SK-N-SH treated with all-trans-retinoic acid at 6 μM for 48 hours (cell line): ENCODE data around the gene SBDS.

Source experiments
- BACH2 ChIP-seq: fragments of 250-450 bp; sonication (Bioruptor Pico); IDR thresholded peaks from 2 replicates; pipeline ENCODE4 v1.9.0; 2021; ENCODE audit warnings: mild to moderate bottlenecking, borderline replicate concordance
- PPARA ChIP-seq: fragments of 250-450 bp; sonication (Bioruptor Pico); IDR thresholded peaks from 2 replicates; pipeline ENCODE4 v1.5.0; 2020; ENCODE audit warnings: mild to moderate bottlenecking, borderline replicate concordance
- RARB ChIP-seq: fragments of 250-450 bp; sonication (Bioruptor Pico); IDR thresholded peaks from 2 replicates; pipeline ENCODE4 v1.8.0; 2021; ENCODE audit warnings: mild to moderate bottlenecking, moderate library complexity
- ZFP30 ChIP-seq: fragments of 450-650 bp; formaldehyde crosslinking; IDR thresholded peaks from 2 replicates; pipeline ENCODE4 v1.5.0; 2022; ENCODE audit warnings: mild to moderate bottlenecking, moderate library complexity
- TF ChIP-seq, protein P1 (sequence below): fragments of 250-450 bp; sonication (Bioruptor Pico); IDR thresholded peaks from 2 replicates; pipeline ENCODE4 v1.5.1; 2021; ENCODE audit warnings: mild to moderate bottlenecking, moderate library complexity
- TF ChIP-seq, protein P2 (sequence below): fragments of 250-450 bp; sonication (Bioruptor Pico); IDR thresholded peaks from 2 replicates; pipeline ENCODE4 v1.8.0; 2021; ENCODE audit warnings: low read depth, mild to moderate bottlenecking, moderate library complexity, borderline replicate concordance
- TF ChIP-seq, protein P3 (sequence below): fragments of 250-450 bp; sonication (Bioruptor Pico); IDR thresholded peaks from 2 replicates; pipeline ENCODE4 v1.8.0; 2020; ENCODE audit warnings: mild to moderate bottlenecking, moderate library complexity, borderline replicate concordance

DNA sequence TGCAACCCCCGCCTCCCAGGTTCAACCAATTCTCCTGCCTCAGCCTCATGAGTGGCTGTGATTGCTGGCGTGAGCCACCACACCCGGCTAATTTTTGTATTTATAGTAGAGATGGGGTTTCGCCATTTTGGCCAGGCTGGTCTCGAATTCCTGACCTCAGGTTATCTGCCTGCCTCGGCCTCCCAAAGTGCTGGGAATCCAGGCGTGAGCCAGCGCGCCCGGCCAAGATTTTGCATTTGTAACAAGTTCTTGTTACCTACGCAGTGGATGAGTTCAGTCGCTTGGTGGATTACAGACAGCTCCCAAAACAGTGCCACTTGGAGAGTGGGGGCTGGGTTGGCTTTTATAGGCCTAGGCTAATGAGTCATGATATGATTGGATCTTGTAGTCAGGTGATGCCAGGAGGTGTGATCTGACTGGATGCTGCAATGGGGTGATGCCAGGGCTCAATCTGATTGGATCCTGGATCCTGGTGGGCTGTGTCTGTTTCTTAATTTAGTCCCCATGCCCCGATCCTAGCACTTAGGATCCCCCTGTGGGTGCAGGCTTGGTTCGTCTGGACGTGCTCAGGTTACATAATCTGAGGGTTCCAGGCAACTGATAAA, 20.3 kb downstream of the SBDS start:
- TF ChIP-seq BACH2 (CRISPR knock-in tag), result no peak
- TF ChIP-seq RARB (CRISPR knock-in tag), result no peak
- TF ChIP-seq, protein P1, sequence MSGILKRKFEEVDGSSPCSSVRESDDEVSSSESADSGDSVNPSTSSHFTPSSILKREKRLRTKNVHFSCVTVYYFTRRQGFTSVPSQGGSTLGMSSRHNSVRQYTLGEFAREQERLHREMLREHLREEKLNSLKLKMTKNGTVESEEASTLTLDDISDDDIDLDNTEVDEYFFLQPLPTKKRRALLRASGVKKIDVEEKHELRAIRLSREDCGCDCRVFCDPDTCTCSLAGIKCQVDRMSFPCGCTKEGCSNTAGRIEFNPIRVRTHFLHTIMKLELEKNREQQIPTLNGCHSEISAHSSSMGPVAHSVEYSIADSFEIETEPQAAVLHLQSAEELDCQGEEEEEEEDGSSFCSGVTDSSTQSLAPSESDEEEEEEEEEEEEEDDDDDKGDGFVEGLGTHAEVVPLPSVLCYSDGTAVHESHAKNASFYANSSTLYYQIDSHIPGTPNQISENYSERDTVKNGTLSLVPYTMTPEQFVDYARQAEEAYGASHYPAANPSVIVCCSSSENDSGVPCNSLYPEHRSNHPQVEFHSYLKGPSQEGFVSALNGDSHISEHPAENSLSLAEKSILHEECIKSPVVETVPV (CRISPR knock-in tag), result no peak
- TF ChIP-seq, protein P2, sequence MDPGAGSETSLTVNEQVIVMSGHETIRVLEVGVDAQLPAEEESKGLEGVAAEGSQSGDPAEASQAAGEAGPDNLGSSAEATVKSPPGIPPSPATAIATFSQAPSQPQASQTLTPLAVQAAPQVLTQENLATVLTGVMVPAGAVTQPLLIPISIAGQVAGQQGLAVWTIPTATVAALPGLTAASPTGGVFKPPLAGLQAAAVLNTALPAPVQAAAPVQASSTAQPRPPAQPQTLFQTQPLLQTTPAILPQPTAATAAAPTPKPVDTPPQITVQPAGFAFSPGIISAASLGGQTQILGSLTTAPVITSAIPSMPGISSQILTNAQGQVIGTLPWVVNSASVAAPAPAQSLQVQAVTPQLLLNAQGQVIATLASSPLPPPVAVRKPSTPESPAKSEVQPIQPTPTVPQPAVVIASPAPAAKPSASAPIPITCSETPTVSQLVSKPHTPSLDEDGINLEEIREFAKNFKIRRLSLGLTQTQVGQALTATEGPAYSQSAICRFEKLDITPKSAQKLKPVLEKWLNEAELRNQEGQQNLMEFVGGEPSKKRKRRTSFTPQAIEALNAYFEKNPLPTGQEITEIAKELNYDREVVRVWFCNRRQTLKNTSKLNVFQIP (CRISPR knock-in tag), result no peak
- TF ChIP-seq PPARA (CRISPR knock-in tag), result no peak
- TF ChIP-seq ZFP30 (CRISPR knock-in tag), result no peak
- TF ChIP-seq, protein P3, sequence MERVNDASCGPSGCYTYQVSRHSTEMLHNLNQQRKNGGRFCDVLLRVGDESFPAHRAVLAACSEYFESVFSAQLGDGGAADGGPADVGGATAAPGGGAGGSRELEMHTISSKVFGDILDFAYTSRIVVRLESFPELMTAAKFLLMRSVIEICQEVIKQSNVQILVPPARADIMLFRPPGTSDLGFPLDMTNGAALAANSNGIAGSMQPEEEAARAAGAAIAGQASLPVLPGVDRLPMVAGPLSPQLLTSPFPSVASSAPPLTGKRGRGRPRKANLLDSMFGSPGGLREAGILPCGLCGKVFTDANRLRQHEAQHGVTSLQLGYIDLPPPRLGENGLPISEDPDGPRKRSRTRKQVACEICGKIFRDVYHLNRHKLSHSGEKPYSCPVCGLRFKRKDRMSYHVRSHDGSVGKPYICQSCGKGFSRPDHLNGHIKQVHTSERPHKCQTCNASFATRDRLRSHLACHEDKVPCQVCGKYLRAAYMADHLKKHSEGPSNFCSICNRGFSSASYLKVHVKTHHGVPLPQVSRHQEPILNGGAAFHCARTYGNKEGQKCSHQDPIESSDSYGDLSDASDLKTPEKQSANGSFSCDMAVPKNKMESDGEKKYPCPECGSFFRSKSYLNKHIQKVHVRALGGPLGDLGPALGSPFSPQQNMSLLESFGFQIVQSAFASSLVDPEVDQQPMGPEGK (CRISPR knock-in tag), result no peak
